ENCODE measurements around the gene MOSPD2.

MOSPD2 gene

DNA sequence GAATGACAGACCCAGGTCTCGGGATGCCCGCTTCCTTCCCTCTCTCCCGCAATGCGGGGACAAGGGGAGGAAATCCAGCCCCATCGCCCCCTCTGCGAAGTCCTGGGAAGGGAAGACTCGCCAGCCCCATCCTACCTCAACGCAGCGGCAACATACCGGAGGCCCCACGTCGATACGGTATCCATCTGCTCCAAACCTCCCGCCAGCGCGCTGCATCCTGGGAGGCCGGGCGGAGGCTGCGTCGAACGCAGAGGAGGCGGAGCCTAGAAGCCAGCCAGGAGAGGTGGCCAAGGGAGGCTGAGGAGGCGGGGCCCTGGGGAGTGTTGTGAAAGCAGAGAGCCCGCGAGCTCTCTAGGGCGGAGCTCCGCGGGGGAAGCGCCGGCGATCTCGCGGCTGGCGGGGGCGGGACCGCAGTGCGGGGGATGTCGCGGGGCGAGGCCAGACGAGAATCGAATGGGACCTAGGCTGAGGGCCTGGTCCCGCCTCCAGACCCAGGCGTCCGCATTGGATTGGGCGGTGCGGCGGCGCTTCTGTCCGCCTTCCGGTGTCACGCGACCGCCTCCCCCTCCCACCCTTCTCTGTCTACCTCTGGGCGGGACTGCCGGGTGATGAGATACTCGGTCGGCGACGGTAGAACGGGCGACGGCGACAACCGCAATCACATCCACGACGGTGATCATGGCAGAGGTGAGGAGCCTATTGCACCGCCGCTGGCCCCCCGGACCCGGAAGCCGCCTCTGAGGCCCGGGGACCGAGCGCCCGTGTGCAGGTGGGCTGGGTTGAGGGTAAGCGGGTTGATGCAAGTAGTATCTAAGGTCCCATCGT lies at the start of gene MOSPD2, which contains the start of gene FANCB:
MOSPD2 (plus strand) TSS at position 571 of the 825 bp plus-strand sequence; CDS start at position 679, 108 bp downstream.
FANCB (minus strand) TSS at position 219 of the 825 bp plus-strand sequence. CDS start 7,559 bp downstream, outside the sequence.
- DNase-seq (ENCODE audit: low spot score) = peak; percentile 94

DNA sequence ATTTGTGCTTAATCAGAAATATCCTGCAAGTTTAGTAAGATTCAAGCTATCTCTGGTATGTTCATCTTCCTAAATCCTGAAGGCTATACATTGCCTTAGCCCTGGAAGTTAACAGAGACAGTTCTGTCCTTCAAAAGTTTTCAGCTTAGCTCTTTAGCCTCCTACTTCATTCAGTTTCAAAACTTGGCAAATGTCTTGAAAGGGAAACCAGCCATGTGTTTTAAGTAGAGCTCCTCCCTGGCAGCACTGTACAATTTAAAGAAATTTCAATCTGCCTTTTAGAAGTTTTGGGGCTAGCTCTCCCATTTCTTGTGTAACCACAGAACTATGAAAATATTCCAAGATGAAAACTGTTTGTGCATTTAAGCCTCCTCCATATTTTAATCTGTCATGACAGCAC lies 47.4 kb upstream of the MOSPD2 start:
- DNase-seq (ENCODE audit: low spot score) = no peak

DNA sequence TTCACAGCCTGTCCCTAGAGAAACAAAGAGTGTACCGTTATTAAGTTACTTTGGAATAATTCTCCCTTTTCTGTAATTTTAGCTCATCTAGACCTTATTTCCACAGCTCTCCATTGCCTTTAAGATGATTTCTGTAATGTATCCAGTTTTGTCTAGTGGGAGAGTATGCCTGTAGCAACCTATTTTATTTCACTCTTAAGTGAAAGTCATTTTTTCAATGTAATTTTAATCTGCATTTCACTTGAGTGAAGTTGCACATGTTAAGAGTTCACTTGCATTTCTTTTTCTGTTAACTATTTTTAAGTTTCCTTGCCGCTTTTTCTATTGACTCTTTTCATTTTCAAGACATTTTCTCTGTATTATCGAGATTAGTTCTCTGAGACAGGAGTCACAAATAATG lies 46.9 kb upstream of the MOSPD2 start:
- no peak for DNase-seq (ENCODE audit: low spot score)

DNA sequence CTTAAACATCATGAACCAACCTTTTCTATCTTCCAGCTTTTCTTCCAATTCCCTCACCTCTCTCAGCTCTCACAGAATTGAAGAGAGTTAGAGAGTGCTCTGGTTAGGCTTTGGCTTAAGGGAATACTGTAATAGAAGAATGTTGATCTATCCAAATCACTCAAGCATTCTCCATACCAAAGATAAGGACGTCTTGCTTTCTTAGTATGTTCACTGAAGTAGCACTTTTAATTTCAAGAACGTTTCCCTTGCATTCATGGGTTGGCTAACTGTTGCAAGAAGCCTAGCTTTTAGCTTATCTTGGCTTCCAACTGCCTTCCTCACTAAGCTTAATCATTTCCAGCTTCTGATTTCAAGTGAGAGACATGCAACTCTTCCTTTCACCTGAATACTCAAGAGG lies 43.6 kb upstream of the MOSPD2 start:
- no peak for DNase-seq (ENCODE audit: low spot score)

DNA sequence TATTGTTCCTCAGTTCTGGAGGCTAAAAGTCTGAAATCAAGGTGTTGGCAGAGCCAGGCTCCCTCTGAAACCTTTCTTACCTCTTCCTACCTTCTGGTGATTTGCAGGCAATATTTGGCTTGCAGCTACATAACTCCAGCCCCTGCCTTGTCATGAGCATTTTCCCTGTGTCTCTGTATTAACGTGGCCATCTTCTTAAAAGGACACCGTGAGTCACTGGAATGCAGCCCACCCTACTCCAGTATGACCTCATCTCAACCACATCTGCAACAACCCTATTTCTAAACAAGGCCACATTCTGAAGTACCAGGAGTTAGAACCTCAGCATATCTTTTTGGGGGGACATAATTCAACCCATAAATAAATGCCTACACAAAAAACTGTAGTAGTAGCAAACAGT lies 41.1 kb upstream of the MOSPD2 start:
- no peak for DNase-seq (ENCODE audit: low spot score)

DNA sequence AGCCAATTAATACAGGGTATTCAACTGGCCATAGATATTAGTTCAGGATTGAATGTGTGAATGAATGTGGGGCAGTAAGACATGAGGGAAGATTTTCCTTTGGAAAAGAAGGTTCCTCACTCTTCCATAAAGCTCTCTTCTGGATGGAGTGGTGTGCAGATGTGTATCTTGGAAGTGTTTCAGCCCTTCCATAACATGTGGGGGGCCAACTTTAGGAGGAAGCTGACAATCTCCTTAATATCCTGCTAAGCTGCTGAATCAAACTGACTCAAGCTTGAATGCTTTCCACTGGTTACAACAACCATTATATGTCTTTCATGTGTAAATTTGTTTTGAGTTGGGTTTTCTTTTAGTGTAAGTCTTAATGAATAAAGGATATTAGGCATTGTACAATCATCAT lies 40.6 kb upstream of the MOSPD2 start:
- DNase-seq (ENCODE audit: low spot score) = no peak

DNA sequence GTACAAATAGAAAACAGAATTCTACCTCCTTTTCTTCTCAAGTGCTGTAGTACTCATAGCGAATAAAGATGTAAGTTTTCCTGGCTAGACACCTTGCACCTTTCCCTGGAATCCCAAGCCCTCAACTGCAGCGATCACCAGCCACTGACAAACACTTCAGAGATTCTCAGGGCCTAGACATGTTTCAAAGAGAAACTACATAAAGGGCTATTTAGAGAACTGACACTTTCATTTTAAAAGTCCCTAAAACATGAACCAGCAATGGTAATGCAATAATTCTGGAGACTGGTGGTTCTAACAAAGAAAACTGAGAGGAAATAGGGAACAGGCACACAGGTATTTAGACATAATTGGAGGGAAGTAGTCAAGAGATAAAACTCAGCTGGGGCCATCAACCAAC lies 36.1 kb upstream of the MOSPD2 start:
- no peak for DNase-seq (ENCODE audit: low spot score)

DNA sequence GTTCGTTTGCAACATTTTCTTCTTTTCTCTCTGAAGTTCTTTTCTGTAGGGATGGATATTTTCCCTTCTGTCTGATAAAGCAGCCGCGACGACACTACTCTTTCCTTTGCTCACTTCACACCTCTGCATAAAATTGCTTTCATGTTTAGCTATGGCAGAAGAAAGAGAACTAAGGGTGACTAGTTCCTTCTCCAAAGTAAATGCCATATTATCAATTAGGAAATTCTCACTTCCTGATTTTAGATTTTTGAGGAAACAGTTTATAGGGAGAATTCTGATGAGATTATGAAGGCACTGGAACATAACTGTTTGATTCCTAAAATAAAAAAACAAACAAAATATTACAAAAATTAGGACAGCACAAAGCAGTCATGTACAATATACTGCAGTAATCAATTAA lies 29.6 kb upstream of the MOSPD2 start:
- DNase-seq (ENCODE audit: low spot score) = no peak

DNA sequence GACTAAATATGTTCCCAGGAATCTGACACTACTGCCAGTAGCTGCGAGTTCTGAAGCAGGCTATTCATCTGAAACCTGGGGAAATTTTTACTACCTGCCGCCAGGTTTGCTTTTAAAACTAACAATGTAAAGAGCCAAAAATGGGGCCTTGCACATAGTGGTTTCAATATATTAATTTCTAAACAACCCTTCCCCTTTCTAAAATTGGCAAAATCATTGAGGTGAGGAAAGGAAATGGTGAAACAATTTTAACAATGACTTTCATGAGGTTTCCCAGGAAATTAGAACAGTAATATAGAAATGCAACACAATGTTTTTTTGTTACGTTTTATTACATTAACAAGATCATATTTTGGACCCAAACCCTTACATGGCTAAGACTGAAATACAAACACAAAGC lies 21.7 kb upstream of the MOSPD2 start:
- no peak for DNase-seq (ENCODE audit: low spot score)

DNA sequence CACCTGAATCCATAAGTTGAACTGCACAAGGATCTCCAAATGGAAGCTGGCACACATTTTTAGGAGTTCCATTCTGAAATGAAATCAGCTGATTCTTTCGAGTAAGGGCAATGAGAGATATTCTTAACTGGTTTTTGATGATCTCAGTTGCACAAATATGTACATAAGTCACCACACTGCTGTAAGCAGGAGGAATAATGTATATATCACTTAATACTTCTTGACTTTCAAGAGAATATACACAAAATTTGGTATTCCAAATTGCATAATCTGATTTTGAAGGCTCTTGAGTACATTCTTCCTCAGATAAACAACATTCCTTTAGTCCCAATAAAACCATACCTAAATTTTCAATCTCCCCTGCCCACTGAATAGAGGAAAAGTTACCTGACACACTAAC lies 8.6 kb upstream of the MOSPD2 start:
- no peak for DNase-seq (ENCODE audit: low spot score)

DNA sequence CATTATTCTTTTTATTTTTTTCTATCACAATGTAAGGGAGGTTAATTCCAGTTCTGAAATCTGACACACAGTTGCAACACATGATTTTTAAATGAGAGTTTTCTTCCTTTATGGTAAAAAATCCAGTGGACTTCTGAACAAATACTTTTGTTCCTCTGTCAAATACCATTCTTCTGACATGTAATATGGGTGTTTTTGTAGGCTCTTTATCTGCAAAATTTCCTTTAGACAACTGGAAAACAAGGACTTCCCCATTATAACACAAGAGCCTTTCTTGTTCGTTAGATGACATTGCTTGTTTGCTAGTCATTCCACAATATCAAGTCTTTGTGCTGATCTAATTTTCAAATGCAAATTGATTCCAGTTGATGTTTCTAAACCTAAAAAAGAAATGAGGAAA lies 8.0 kb upstream of the MOSPD2 start:
- no peak for DNase-seq (ENCODE audit: low spot score)

DNA sequence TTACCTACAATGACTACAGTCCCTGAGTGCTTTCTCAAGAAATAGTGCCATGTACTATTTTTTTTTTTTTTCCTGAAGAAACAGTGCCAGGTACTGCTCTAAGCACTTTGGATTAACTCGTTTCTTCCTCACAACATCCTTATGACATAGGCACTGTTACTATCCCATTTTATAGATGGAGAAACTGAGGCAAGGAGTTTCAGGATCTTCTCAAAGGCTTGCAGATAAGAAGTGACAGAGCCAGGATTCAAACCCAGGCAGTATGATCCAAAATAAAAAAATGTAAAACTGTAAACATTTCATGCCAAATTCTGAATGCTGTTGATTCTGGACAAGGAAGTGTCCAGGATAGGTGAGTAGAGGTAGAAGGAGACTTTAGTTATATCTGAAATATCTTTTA lies 1.5 kb upstream of the MOSPD2 start:
- DNase-seq (ENCODE audit: low spot score) = no peak

DNA sequence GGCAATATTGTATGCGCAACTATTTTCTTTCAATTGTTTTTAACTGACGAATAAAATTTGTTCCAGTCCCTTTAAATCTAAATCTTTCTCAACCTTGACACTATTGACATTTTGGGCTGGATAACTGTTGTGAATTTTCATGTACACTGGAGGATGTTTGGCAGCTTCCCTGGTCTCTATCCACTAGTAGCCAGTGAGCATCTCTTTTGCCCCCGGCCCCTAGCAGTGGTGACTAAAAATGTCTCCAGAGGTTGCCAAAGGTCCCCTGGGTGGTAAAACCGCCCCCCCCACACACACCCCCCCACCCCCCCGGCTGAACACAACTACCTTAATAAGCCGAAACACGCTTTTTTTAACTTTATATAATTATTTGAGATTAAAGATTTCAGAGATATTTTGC lies 866 bp upstream of the MOSPD2 start:
- no peak for DNase-seq (ENCODE audit: low spot score)

DNA sequence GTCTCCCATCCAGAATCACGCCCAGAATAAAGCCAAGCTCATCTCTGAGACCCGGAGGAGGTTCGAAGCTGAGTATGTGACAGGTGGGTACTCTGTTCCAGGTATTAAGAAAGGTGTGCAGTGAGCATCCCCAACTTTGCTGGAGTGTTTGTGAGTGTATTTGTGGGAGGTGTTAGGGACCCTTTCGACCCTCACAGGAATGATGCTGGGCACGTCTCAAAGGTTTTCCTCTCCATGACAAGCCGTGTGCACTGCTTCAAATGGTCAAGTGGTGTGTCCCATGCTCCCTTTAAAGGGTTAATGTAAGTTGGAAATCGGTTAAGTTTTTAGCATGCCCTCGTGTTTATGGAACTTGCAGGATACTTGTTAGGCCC lies 442 bp downstream of the MOSPD2 start:
- no peak for DNase-seq (ENCODE audit: low spot score)

DNA sequence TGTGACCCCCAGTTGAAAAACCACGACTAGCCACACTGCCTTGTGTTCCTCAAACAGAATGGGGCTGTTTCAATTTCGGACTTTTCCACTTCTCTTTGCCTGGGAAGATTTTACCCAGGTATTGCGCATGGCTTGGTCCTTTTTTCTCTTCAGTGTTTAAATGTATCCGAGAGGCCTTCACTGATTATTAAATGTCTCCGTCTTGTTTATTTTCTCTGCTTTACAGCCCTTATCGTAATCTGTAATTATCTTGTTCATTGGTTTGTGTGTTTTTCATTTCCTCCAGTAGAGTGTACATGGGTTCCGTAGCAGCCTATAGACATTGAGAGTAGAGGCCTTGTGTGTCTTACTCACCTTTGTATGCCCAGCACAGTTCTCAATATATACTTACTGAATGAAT lies 2.4 kb downstream of the MOSPD2 start:
- DNase-seq (ENCODE audit: low spot score) = no peak

DNA sequence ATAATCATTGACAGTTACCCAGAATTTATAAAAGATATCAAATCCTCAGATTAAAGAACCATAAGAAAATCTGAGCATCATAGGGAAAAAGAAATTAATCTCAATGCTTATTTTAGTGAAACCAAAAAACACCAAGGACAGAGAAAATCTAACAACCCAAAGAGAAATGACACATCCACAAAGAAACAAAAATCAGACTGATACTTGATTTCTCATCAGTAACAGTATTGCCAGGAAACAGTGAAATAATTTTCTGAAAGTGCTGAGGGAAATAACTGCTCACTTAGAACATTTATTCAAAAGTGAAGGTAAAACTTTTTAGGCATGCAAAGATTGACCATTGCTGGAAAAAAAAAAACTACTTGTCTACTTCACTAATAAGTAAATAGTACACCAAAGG lies 10.6 kb downstream of the MOSPD2 start:
- DNase-seq (ENCODE audit: low spot score) = no peak

DNA sequence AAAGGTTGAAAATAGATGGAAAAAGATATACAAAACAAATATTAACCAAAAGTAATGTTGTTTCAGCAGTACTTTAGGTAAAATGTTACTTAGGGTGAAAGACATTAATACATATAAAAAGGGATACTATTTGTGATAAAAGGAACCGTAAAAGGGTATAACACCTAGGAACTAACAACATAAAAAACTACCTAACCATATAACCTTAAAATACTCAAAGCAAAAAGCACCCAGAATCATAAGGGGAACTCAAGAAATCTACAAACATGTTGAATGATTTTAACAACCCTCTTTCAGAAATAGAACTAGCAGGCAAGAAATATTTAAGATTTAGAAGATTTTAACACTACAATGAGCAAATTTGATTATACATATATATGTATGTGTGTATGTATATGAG lies 11.5 kb downstream of the MOSPD2 start:
- DNase-seq (ENCODE audit: low spot score) = no peak

DNA sequence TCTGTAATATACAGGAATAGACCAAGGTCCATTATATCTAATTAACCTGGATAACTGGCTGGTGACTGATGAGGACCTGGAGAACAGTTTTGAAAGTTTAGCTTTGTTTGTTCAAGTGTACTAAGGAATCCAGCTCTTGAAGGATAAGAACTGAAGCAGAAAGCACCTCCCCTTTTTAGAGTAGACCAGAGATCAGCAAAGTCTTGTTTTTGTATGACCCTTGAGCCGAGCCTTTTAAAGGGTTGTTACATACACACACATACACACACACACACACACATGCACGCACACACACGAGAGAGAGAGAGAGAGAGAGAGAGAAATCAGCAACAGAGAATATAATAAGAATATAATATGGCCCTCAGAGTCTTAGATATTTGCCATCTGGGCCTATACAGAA lies 13.0 kb downstream of the MOSPD2 start:
- DNase-seq (ENCODE audit: low spot score) = no peak

DNA sequence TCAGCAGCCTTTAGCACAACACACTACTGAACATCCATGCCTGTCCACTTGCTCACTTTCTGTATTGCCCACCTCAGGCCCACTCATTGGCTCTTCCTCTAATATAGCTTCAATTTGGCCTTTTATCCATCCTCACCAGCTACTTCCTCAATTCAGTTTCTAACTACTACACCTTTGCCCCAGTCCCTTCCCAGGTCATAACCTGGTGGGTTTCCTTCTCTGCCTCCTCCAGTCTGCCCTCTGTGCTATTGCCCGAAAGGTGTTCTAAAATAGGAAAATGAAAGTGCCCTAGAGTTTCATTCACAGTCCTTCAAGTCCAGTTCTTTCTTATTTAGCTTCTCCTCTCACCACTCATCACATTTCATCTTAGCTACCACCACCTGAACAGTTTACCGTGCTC lies 23.1 kb downstream of the MOSPD2 start:
- no peak for DNase-seq (ENCODE audit: low spot score)

DNA sequence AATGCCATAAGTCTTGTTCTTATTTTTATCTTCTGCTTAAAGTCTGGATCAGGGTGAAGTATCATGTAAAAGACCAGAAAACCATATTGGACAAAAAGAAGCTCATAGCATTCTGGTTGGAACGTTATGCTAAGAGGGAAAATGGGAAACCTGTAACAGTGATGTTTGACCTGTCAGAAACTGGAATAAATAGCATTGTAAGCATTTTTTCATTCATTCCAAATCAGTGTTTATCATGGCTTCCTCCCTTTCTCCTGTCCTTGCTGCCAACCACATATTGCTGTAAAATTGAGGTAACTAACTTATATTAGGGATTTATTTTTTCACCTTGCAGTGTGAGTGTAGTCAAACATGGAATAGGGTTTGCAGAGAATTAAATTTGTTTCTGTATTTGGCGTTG lies 23.8 kb downstream of the MOSPD2 start:
- no peak for DNase-seq (ENCODE audit: low spot score)

DNA sequence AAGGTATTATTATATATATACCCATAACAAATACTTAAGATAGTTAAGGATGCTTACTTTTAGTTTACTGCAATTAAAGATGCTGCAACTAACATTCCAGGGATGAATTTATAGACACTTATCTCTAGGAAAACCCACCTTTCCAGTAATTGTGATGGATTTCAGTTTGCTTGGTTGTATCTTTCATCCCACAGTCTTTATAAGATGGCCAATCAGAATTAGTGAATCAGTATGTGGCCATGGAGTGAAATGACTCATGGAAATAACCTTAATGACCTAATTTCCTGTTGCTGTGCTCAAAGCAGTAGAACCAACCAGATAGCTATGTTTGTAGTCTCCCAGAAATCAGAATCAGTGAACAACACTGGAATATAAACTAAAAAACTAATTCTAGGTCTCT lies 26.4 kb downstream of the MOSPD2 start:
- peak; percentile 0 for DNase-seq (ENCODE audit: low spot score)

DNA sequence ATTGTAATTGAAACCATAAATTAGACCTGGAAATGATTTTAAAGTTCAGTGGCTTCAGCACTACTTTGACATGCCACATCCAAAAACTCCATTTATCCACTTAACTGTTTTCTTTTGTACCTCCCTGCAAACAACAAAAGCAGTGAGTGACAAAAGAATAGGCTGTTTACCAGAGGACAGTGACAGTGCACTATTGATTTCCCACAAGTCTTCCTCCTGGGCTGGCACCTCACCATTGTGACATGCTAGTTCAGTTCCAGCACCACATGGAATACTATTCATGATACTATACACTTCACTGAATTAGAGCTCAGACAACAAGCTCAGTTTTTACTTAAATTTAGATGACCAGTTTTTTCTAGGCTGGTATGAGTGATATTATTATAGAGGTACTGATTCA lies 29.3 kb downstream of the MOSPD2 start:
- no peak for DNase-seq (ENCODE audit: low spot score)

DNA sequence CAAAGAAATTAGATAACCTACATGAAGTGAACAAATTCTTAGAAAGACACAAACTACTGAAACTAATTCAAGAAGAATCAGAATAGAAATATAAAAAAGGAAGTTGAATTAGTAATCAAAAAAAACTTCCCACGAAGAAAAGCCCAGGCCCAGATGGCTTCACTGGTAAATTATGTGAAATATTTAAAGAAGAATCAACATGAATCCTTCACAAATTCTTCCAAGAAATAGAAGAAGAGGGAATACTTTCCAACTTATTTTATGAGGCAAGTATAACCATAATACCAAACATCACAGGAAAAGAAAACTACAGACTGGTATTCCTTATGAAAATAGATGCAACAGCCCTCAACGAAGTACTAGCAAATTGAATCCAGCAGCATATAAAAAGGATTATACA lies 30.7 kb downstream of the MOSPD2 start:
- DNase-seq (ENCODE audit: low spot score) = no peak

DNA sequence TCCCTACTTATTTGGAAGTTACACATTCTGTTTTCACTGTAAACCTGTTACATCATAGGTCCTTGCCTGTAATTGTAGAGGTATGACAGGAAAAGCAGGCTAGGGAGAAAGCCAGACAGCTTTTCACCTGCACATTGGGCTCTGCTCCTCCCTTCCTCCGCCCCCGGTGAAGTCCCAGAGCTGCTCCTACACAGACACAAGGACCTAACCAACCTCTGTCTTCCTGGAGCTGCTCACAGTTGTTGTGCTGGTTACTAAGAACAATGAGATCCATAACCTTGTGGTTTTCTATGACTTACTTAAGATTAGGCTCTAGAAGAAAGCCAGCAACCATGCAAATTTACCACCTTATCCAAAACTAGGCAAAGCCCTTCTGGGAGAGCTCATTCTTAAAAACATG lies 40.0 kb downstream of the MOSPD2 start:
- no peak for DNase-seq (ENCODE audit: low spot score)

Data from CD4-positive, alpha-beta T cell treated with Interleukin-2 at 100 ng/mL for 4 hours (primary cell).